Hepatic stellate cell (primary cell): ENCODE data around the gene CELF2.
"Not testable (repeated sequence)": the region's sequence is repeated elsewhere in the genome, so short reads cannot be mapped to it uniquely, and the experiment has no call there.

Experiments used
- DNase-seq: peaks from one replicate; pipeline ENCODE4 v3.0.0; 2011; ENCODE audit warnings: low spot score

Gene CELF2

DNA sequence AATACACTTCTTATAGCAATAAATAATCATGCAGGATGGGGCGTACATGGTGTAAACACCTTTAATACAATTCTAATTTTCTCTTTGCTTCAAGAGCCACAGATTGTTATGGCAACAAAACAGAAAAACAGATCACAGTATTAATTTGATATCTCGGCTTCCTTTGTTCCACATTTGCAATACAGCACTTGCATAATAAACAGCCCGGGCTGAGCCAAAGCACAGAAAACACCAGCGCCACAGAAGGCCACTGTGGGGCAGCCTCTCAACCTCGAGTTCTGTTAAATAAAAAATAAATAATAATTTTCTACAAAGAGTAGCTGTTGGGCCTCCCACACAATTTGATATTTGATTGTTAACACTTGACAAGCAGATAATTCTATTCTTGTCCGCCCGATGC lies 337.9 kb downstream of the CELF2 start:
- DNase-seq = no peak

DNA sequence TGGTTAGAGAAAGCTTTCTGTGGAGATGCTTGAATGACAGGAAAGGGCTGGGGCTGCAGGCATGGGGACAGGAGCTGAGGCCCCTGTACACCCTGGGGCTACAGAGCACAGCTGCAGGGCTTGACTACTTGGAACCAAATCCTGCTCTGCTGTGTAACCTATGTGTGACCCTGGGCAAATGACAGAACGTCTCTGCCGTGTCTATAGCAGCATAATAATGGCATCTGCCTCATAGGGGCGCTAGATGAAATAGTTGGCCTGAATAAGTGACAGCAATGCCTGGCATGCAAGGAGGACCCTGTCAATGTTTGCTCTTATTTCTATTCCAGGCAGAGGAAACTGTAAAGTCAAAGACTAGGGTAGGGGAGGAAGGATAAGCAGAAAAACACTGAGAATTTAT lies 339.8 kb downstream of the CELF2 start:
- DNase-seq = no peak

DNA sequence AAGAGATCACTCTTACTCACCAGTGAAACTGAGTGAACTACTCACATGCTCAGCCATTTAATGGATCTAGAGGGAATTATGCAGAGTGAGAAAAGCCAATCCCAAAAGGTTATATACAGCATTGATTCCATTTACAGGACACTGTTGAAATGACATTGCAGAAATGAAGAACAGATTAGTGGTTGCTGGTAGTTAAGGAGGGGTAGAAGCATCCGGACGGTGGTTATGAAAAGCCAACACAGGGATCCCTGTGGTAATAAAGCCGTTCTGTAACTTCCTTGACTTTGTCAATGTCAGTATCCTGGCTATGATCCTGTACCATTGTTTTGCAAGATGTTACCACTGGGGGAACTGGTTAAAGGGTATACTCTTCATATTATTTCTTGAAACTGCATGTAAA lies 340.3 kb downstream of the CELF2 start:
- DNase-seq = no peak

DNA sequence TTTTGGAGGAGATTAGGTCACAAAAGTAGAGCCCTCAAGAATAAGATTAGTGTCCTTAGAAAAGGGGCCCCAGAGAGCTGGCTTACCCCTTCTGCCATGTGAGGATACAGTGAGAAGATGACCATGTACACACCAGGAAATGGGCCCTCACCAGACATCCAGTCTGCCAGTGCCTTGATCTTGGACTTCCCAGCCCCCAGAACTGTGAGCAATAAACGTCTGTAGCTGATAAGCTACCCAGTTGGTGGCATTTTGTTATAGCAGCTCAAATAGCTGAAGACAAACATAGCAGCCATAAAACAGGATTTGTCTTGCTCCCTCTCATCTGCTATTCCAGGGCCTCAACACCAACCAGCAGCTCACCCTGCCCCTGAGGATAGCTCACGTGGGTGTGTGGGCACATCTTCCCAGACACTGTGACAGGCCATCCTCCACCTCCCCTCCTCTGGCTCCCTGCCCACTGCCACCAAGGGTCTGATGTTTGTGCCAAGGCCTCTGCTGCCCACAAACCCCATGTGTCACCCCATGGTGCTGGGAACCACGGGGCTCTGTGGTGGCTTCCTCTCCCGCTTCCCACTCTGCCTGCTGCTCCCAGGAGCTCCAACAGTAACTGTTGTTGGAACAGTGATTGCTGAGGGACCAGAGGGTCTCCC lies 341.4 kb downstream of the CELF2 start:
- no peak for DNase-seq

DNA sequence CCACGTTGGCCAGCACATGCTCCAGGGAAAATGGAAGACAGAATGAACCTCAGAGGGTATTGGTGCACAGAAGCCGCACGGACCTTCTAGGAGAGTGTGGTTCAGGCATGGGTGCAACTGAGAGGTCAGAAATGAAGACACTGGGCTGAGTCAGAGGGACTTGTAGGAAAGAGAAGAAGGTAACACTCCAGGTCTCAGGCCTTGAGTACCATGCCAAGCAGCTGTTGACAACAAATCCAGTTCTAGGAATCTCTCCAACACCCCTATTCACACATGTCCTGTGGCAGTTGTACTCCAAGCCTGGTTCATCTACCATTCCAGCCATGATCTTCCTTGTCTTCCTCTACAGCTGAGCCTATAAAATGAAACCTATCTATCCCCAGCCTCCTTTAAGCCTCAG lies 342.2 kb downstream of the CELF2 start:
- DNase-seq = no peak

DNA sequence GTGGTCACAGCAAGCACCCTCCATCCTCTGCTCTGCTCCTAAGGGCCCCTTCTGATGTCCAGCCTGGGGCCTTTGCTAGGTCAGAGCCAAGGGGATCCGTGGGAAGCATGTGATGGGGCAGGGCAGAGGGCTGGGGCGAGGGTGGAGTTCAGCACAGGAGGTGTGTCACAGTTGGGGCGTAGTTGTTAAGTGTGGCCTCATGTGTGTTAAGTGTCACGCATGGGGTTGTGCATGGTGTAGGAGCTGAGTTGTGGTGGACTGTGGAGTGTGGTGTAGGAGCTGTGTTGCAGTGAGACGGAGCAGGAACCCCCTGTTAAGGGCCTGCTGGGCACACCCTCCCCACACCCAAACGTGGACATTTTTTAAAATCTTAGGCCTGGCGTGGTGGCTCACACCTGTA lies 345.8 kb downstream of the CELF2 start:
- DNase-seq = no peak

DNA sequence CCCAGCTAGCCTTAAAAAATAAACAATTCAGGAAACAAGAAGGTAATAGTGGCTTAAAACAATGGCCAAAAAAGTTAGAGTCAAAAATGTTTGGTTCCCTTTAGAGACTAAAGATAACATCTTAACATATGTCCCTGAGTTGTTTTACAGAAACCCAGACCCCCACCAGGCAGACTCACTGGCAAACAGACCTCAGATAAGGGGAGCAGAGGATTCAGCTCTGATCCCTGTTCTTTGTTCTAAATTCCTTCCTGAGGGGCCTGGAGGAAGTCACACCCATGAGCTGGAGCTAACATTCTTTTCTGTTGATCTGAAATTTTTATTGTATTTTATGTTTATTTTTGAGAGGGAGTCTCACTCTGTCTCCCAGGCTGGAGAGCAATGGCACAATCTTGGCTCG lies 346.6 kb downstream of the CELF2 start:
- DNase-seq = no peak

DNA sequence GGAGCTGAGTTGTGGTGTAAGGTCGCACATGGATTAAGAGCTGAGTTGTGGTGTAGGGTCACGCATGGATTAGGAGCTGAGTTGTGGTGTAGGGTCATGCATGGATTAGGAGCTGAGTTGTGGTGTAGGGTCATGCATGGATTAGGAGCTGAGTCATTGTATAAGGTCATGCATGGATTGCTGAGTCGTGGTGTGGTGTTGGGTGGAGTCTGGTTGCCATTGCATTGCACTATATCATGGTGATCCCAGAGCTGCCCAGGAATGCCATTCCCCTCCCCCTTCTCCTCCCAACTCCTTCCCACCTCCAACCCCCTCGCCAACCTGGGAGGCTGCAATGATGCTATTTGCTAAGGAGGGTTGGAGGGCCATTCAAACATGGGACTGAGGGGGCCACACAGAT lies 349.2 kb downstream of the CELF2 start:
- not testable (repeated sequence) for DNase-seq

DNA sequence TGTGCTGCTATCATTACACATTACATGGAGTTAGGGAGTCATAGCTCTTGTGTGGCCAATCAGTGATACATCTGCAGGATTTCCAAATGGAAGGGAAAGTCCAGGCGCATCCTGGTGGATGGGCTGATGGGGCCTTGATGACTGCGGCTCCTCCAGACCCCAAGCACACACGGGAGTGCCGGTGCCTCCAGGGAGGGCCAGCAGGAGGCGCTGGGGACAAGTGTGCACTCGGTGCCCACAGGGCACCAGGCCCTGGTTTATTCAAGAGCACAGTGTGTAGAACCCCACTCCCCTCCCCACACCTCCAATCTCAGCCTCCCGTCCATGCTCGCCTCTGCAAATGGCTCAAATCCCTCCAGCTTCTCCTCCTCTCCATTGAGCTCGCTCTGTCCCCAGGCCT lies 349.8 kb downstream of the CELF2 start:
- DNase-seq = no peak

DNA sequence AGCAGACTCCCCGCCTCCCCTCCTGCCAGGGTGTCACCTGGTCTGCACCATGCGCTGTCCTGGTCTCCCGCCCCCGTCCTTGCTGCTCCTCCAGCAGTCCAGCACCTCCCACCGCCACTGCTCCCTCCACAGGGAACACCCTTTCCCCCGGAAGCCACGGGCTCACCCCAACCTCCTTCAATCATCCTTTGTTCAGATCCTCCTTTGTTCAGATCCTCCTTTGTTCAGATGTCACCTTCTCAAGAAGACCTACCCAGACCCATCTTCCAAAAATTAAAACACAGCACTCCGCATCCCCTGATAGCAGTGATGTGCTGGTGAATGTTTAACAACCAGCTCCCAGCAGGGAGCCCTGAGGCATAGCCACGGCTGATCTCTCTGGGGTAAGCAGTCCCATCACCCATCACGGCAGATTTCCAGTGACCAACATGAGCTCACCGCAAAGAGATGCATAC lies 356.1 kb downstream of the CELF2 start:
- DNase-seq = no peak

DNA sequence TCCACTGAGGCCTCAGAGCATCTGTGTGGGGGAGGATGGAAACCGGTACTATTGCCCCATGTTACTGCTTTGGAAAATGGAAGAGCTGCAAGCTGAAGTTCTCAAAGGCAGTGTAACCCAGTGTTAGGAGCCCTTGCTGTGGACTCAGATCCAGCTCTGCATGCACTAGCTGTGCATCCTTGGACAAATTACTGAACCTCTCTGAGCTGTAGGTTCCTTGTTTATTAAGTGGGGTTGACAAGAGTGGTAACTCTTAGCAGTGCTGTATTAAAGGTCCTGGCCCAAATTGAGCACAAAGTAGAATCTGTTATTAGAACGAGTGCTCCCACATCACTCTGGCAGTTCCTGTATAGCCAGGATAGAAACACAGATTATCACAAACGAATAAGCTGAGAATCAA lies 359.6 kb downstream of the CELF2 start:
- no peak for DNase-seq

DNA sequence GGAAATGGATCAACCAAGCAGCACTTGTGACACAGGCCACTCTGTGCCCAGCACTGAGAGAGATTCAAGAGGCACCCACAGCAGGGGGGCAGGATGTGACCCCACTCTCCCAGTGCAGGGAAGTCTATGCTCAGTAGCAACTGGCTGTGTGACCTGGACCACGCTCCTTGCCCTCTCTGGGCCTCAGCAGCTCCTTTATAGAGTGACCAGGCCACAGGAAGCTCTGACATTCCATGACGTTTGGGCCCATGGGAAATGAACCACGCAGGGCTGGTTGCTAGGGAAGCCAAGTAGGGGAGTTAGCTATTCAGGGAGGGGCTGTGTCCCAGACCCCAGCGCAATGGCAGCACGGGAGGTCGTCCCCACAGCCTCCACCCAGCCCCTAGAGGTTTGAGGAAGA lies 361.2 kb downstream of the CELF2 start:
- DNase-seq = no peak

DNA sequence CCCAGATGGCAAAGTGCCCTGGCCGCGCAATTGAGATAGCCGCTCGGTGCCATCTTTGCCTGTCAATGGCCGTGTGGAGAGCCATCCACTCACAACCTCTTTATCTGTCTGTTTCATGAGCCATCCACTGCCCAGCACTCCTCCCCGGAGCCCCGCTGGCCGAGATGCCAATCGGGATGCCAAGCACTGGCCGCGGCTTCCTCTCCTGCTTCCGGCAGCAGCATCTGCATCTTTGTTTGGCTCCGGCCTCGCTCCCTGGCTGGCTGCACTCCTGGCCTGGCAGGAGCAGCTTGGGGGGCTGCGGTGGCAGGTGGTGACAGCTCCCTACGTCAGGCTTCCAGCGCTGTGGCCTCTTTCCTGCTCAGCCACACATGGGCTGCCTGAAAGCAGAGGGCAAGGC lies 362.1 kb downstream of the CELF2 start:
- no peak for DNase-seq

DNA sequence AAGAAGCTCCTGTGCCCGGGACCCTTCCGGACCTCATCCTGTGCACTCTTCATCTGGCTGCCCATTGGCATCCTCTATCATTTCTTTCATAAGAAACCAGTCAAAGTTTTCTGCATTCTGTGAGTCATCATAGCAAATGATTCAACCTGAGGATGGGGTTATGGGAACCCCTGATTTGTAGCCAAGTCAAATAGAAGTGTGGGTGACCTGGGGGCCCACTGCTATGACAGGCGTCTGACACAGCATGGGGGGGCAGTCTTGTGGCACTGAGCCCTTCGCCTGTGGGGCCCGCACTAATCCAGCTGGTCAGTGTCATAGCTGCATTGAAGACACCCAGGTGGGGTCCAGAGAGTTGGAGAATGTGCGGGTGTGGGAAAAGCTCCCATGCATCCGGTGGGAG lies 363.4 kb downstream of the CELF2 start:
- no peak for DNase-seq

DNA sequence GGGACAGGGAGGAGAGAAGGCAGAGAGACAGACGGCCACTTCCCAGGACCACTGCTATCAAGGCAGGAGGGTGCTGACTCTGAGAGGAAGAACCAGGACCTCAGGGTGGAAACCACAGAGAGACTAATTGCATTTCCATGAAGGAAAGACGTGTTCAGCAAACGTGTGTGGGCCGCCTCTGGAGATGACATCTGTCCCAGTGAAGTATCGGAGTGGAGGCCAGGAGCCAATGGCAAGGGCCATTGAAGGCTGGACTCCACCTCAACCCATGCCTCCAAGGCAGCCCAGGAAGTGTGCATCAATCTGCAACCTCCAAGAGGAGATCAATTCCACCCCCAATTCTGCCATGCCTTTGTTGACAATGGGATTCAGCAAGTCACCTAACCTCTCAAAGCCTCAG lies 363.8 kb downstream of the CELF2 start:
- DNase-seq = no peak

DNA sequence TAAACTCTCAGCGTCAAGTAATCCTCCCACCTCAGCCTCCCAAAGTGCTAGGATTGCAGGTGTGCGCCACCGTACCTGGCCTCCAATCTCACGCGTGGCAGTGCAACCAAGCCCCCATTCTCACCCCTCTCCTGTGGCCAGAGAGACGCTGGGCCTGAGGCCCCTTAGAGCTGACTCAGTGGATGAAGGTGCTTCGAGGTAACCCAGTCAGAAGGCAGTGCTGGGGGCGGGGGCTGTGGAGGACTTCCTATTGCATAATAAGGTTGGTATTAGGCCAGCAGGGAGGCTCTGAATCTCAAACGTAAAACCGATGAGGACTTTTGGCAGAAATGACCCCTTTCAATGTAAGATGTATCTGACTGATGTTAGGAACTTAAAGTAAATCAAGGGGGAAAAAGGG lies 364.5 kb downstream of the CELF2 start:
- DNase-seq = no peak

DNA sequence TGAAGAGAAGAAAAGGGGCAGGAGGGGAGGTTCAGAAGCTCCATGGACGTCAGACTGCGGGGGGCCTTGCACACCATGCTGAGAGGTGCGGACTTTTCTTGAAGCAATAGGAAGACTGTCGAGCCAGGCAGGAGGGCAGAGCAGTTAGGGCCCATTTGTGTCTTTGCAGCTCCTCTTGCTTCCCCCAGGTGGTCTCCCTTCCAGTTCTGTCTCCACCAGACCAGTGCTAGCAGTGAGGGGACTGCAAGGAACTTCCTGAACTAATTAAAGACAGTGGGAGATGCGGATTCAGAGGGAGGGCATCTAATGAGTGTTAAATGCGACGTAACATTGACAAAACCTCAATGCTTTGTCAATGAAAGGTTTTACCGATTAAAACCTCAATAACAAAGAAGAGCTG lies 368.4 kb downstream of the CELF2 start:
- DNase-seq = no peak
